CD4-positive, alpha-beta T cell treated with Interleukin-4 for 1 hour (primary cell): Measurements from ENCODE around the gene MORC4.

Experiments used
- DNase-seq, 2 donors: peaks; one replicate each; pipeline ENCODE4 v3.0.0-alpha.2; 2020 to 2022

MORC4 gene

DNA sequence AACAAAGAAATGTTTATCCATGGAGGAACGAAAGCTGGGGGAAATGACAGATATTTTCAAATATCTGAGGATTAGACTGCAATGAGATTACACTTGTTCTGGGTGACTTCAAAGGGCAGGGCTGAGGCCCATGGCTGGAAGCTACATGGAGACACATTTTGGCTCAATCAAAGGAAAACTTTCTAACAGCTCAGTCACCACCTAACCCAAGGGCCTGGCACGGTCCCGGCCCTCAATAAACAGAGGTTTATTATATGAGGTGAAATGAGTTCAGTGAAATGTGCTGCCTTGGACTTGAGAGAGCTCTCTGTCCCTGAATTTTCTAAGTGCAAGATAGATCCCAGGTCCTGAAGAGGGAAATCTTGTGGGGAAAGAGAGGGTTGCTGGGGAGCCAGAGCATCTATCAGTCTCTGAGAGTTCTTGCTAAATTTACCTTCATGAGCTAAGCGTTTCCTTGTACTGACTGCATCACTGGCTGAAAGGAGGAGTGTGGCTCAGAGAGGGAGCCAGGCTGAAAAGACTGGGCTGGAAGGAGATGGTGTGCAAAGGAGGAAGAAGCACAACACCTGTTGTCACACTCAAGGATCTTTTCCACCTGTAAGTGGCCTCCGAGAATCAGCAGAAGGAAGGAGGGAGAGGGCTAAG lies 94.8 kb downstream of the MORC4 start:
- no peak for DNase-seq

DNA sequence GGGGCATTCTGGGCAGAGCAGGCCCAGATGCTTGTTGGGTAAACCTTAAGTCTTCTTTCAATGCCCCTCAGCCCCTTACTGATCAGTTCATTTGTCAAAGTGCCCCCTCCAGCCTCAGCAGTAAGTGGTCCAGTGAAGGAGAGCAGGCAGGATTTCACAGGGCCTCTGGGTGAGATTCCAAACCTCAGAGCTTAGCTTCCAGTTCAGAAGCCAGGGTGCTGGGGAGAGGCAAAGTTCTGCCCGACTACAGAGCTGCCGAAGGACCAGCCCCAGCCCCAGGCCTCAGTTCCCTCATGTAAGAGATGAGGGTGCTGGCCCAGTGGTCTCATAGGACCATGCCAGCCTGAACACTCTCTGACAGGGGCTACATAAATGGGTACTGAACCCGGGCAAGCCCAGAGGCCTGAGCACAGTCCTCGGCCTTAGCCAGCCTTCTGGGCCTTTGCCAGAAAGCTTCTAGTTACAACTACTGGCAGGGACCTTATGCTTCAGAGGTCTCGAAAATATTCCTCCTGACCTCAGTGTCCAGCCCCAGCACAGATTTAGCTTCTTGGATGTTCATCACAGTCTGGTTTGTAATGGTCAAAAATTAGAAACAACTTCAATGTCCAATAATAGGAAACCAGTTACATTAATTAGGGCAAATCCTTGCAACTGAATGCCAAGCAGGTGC lies 96.0 kb downstream of the MORC4 start:
- DNase-seq = no peak

DNA sequence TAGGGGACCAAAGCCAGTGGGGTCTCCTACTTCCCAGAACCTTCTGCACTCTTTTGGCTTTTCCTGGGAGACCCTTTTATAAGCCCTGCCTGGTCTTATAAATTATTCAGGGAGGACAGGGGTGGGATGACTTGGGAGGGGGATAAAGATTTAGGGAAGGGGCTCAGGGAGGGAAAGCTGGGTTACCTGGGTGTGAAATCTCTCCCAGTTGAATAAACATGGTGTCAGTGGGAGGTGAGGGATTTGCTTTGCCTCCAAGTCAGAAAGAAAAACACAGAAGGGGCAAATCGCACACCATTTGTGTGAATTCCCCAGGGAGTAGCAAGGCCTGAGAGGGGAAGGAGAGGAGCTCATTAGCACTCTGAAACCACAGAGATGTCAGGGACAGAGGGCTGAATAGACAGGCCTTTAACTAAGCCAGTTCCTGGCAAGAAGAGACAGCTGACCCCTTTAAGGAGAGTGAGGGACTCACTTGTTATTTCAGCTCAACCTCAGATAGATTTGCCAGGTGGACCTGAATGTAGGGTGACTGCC lies 96.7 kb downstream of the MORC4 start, which contains the start of gene RIPPLY1:
RIPPLY1 (minus strand) TSS at position 51 of the 534 bp plus-strand sequence. CDS start 54 bp downstream, outside the sequence.
- no peak for DNase-seq

DNA sequence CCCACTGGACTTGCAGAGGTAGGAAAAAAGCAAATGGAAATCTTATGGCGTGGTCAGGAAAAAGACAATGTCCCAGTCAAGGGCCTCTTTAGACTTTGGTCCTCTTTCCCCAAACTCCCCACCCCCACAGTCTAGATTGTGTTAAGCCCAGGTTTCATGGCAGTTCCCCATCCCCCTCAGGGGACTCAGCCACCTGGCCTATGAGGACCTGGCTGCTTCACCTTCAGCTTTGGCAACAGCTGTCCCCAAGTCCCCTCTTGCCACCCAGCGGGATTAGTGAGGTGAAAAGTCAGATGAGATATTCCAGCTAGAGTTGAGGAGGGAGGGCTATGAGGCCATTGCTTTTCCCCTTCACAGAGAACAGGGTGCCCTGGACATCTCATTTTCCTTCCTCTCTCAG lies 97.3 kb downstream of the MORC4 start:
- DNase-seq = no peak

DNA sequence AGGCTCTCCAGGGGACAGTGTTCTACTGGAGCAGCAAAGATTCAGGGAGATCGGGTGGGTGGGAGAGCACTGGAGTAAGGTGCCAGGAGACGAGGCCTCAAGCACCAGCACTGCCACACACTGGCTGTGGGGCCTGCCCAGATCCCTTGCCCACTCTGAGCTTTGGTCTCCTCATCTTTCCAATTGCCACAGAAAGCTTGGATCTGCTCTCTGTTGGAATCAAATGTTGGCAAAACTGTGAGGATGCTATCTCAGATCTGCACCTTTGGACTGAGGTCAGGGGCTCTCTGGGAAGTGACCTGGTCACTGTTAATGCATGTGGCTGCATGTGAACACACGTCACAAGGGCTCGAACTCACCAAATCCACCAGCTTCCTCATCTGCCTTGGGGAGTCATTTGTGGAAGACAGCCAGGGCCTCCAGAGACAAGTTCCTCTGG lies 98.2 kb downstream of the MORC4 start:
- no peak for DNase-seq

DNA sequence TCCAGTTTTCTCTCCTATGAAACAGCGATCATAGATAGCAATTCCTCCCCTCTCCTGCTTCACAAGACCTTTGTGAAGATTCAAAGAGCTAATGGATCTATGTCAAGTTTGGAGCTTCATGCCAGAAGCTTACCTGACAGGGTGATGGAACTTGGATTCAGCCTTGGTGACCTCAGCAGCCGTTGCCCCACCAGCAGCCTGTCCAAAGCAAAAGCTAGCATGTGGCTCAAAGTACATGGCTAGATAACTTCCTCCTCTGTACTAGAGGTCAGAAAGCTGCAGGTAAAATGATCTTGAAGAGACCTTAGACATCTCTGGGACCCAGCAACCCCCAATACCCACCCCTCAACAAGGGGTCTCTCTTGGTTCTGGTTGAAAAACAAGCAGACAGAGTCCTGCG lies 98.7 kb downstream of the MORC4 start:
- DNase-seq = no peak

DNA sequence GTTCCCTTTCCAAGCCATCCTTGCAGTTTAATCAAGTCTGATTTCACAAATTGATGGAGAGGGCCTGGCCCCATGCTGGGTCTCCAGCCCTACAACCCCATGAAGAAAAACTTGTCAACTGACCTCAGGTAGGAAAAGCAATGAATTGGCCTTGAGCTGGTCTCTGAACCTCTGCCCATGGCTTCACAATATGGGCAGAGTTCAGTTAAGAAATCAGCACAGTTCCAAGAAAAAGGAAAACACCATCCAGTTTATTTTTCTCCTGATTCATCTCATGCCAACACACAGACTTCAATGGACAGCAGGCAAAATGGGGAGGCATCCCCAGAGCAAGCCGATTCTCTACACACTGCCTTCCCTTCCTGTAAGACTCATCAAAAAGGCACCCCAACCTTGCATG lies 100.2 kb downstream of the MORC4 start:
- no peak for DNase-seq

DNA sequence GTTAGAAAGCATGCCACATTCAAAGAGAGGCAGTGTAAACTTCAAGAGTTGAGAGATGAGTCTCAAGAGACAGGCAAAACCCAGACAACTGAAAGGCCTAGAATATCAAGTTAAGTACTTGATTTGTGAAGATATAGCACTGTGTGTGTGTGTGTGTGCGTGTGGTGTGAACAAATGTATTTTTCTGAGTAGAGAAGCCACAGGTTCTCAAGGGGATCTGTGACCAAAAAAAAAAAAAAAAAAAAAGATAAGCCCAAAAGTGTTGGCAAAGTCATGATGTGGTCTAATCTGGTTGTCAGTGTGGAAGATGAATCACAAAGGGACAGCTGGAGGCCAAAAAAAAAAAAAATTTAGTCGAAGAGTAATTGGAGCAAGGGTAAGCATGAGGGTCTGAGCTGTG lies 100.7 kb downstream of the MORC4 start:
- DNase-seq = no peak

DNA sequence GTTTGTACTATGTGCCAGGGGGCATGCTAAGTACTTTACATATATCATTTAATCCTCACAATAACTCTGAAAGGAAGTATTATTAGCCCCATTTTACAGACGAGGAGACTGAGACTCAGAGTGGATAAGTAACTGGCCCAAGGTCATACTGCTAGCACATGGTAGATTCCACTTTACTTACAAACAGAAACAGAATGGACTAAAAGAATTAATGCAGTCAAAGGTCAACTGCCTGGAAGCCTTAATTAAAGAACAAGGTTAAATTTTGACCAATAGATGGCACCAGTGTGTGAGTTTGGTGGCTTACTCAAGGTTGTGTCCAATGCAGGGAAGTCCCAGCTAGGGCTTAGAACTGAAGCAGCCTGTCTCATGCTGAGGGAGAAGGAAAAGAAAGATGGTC lies 101.5 kb downstream of the MORC4 start:
- DNase-seq = peak in 1 of 2 donors; percentile 51

DNA sequence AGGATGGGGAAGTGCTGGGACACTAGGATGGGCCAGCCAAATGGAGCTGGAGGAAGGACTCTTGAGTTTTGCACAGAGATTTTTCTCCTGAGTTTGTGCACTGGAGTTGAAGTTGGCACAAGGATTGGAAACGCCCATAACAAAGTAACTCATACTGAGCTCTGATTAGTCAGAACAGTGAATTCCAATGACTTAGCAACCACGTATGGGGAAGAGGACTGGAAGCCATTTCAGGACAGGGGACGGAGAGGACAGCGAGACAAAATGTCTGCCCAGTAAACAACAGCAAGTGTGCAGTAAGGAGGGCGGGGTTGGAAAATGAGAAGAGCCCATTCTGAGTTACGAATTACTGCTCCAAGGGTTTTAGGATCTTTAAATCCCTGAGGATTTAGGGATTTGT lies 102.8 kb downstream of the MORC4 start:
- DNase-seq = no peak

DNA sequence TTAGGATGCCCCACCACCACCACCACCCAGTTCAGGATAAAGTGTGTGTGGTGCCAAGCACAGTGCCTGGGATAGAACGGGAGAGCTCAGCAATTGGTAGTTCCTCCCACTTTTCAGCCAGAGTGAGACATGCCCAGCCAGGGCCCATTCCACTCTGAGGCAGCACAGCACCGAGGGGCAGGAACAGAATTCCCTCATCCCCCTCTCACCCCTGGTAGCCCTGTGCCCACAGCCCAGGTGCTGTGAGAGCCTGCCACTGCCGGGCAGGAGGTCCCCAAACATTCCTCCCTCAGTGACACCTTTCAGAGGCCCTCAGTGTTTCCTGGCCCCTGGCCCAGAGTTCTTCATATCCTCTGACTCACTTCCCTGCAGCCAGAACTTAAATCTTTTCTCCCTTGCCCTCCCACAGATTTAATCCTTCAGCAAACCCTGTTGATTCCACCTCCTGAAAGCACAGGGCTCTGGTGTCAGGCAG lies 105.0 kb downstream of the MORC4 start:
- DNase-seq = no peak

DNA sequence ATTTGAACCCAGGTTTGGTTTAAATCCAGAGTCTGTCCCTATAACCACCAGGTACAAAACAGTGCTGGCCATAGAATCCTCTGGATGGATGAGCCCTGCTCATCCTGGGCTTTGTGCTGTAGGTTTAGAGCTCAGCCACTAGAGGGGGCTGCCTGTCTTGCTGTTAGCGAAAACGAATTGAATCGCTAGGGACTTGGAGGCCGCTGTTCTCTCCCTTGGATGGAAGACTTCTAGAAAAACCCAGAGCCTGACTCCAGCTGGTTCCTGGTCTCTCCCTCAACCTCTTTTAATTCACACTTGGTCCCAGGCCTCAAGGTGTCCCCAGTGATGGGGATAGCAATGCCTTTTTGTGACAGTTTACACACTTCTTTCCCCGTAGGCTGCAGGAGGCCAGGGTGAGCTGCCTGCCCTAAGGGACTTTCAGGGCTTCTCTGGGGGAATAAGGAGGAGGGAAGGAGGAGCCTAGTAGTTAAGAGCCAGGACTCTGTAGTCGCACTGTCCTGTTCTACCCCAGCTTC lies 105.6 kb downstream of the MORC4 start:
- DNase-seq = peak; percentile 41 to 43

DNA sequence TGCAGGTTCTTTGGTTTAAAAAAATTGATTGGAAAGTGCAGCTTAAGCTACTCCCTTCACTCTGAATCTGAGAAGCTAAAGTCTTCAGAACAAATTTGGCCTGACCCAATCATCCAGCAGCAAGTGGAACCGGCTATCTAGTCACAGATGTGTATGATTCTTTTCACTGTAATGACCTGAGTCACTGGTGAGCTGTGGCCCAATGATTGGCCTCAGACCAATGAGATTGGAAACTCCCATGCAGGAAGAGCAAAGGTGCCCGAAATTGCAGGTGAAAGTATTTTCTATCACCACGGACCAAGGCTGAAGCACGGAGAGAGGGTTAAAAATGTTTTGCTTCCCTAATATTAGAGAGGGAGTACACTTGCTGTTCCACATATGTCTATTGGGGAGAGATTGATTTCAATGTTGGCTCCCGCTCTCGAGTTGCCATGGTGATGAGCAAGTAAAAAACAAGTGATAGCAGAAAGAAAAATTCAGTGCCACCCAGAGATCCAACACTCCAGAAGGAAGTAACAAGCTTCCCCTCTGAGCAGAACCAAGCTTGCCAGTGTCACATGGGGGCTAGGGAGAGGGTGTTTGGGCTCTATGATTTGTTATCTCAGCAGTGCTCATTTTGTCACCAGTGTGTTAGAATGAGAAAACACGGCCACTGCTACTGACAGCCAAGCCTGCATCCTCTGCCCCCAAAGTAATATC lies 108.1 kb downstream of the MORC4 start:
- DNase-seq = no peak
